GM12801 (cell line): ENCODE data around the gene RAE1.

Source experiments
- TF ChIP-seq, protein P1 (sequence below): IDR thresholded peaks from one replicate; pipeline ENCODE4 v1.5.1; 2011; ENCODE audit warnings: control low read depth; ENCODE audit not compliant: insufficient read length; ENCODE audit errors: extremely low read depth

RAE1 gene

DNA sequence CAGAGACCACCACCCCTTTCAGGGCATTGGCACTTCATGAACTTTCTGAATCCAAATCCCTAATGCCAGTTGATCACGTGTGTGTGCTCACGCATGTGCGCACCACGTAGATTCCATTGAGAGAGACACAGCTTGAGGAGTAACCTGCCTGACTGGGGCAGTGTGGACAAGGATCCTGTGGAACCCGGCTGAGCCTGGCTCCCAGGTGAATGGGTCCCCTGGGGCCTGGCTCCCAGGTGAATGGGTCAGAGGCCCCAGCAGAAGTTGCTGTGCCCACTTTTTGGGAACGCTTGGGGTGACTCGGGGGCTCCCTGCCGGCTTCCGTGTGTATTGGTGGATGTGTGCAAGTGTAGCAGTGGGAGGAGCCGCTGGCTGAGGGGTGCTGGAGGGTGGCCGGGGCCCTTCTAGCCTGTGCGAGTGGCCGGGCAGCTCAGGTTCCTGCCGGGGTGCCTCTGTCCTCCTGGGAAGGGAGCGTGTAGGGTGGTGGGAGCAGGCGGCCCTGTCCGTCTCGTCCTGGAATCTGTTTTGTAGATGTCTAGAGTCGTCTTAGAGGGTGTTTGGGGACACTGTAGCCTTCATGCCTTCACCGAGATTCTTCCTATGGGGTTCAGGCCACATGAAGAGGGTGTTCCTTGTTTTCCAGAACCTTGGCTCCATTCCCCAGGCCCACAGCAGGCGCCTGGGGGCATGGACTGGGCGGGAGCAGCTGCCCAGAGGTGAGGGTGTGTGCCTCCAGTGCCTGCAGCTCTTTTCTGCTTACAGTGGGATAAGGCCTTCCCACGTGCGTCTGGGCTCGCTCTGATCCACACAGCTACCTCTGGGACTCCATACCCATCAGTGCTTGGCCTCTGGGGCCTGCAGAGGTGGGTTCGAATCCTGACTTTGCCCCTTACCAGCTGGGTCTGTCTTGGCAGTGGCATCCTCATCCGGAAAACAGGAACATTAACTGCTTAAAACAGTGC, 43.3 kb downstream of the RAE1 start:
- TF ChIP-seq, protein P1, sequence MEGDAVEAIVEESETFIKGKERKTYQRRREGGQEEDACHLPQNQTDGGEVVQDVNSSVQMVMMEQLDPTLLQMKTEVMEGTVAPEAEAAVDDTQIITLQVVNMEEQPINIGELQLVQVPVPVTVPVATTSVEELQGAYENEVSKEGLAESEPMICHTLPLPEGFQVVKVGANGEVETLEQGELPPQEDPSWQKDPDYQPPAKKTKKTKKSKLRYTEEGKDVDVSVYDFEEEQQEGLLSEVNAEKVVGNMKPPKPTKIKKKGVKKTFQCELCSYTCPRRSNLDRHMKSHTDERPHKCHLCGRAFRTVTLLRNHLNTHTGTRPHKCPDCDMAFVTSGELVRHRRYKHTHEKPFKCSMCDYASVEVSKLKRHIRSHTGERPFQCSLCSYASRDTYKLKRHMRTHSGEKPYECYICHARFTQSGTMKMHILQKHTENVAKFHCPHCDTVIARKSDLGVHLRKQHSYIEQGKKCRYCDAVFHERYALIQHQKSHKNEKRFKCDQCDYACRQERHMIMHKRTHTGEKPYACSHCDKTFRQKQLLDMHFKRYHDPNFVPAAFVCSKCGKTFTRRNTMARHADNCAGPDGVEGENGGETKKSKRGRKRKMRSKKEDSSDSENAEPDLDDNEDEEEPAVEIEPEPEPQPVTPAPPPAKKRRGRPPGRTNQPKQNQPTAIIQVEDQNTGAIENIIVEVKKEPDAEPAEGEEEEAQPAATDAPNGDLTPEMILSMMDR = no peak

DNA sequence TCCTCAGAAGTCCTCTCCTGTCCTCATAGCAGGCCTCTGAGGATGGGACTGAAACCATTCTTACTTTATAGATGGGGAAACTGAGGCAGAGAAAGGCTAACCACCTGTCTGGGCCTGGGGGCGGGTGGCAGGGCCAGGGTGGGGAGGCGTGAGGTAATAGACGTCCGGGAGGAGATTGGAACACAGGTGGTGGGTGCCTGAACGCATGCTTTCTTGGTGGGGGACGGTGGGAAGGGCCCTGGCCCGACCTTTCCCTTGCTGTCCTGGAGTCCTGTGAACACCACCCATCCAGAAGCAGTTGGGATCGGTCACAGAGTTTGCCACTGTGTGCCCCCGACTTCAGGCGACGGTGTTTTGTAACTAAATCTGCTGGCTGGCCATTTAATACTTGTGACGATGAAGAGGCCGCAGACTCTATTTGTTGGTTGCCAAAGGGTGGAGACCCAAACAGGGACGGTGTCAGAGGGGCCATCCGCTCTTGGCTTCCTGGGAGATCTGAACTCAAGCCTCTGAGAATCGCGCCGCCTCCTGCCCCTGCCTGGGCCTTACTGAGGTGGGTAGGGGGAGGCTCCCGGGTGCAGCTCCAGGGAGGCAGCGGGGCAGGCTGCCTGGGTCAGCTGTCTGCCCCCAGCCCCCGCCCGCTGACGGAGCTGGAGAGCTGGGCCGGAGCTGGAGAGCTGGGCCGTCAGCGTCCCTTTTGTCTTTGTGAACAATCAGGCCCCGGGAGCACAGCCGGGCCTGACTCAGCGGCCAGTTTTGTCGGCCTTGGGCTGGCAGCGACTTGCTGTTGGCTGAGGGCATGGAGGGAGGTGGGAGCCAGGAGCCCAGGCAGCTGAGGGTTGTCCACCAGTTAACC, 44.3 kb downstream of the RAE1 start:
- TF ChIP-seq, protein P1 = no peak

DNA sequence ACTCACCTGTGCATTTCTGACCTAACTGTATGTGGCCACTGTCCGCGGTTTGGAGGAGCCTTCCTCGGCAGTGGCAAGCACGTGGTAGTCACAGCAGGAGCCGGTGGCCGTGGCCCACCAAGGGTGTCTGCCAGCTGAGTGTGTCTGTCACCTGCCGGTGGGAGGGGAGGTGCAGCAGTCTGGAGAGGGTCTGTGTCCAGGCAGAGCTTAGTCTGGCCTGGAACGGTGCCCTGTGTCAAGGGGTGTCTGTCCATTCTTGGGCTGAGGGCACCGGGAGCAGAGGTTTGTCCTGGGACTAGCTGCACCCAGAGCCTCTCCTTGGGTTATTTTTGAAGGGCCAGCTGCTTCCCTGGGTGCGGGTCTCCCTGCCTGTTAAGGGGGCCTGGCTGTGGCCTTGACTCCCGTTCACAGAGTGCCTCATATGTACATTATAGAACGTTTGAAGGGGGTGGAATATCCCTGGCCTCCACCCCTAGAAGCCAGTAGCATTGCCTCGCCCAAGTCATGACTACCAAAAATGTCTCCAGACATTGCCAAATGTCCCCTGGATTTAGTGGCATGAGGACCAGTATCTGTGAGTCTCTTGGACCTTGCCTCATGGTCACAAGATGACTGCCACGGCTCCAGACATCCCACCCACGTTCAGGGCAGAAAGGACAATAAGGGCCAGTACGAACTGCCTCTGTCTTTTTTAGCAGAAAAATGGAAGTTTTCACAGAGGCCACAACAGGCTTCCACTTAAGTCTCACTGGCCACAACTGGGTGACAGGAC, 45.3 kb downstream of the RAE1 start:
- TF ChIP-seq, protein P1 = no peak

DNA sequence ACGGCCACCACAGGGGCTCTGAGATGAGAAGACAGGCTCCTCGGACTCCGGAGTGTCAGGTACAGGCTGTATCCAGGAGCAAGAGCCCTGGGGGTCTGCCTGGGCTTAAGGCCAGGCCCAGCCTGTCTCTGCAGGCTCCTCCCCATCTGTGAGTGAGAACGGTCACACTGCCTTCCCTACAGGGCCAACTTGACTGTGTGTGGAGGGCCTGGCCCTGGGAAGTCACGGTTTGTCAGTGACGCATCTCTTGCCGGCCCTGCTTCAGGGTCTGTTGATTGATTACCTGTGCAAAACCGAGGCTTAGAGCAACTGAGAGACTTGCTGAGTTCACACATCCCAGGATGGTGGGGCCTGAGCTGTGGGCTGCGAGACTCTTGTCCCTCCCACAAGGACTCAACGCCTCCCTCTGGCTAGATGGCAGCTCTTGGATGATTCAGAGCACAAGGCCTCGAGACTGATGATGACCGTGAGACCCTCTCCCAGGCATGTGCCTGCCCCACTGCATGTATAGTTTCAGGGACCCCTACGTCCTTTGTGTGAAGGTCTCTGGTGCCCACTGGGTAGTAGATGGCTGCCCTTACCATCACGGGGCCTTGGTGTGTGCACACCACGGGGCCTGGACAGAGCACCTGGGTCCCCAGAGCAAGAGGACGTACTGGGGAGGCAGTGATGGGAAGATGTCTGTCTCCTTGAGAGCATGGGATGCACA, 46.1 kb downstream of the RAE1 start:
- TF ChIP-seq, protein P1 = no peak

DNA sequence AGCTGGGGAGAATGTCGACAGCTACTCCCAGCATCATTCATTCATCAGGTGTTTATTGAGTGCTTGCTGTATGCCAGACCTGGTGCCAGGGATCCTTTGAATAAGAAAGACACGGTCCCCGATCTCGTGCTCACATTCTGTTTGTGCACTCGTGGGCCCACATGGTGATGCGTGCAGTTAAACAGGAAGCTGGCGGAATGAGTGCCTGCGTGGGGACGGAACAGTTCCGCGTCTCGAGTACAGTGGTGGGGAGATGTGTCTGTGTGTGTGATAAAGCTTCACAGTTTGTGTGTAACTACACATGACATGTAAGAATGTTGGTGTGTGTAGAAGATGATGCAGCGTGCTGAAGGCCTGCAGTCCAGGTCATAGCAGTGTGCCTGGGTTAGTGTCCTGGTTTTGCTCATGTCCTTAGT, 46.6 kb downstream of the RAE1 start:
- TF ChIP-seq, protein P1 = no peak

DNA sequence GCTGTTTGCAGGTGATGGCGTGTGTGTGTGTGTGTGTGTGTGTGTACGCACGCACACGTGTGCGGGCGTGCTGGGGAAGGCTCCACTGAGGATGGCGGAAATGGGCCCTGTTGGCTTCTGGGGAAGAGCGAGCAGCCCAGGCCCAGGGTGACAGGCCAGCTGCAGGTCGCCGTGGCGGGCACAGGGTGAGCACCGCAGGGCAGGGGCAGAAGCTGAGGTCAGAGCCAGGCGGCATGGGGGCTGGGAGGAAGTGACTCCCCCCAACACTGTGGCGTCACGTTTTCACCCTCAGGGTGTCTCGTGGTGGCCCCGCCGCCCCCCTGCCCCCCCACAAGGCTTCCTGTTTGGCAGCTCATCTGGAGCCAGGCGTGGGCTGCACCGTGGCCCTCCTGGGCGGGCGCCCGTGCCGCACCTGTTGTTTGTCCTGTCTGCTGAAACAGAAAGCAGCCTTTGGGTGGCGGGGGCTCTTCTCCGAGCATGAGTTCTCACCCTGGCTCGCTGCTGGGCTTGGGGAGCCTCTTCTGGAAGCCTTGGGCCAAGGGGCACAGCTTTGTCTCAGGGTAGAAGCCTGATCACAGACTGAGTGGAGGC, 47.3 kb downstream of the RAE1 start:
- TF ChIP-seq, protein P1 = no peak
